A549 (cell line): ENCODE data around the gene RAD23B. TPM values are rescaled to one million over a fixed set of nuclear protein-coding genes. Genes with fewer than 3 reads are reported as not detected.

Source experiments
- ATAC-seq, 2 experiments: fragments of 200-7000 bp in 1 of 2; fragments of >200 bp in 1 of 2; cut with Nextera tagmentation in 1 of 2; cut with Tn5 transposase in 1 of 2; 3 replicates each; pipeline versions ENCODE4 v1.8.0 to v1.9.1; 2018 to 2020; ENCODE audit warnings: mild to moderate bottlenecking in 1 of 2, moderate library complexity in 1 of 2
- CTCF ChIA-PET: fragments of 300-600 bp; sonication (Branson Sonifier 250); formaldehyde crosslinking; extraction: SDS; loops from one replicate; lab custom pipeline; 2021; ENCODE audit warnings: antibody characterized with exemption, inconsistent platforms; lab: Yijun Ruan, JAX
- POLR2A ChIA-PET: fragments of 350-600 bp; formaldehyde crosslinking; extraction: SDS; loops from one replicate; lab custom pipeline; 2021; ENCODE audit warnings: antibody characterized with exemption, inconsistent platforms; lab: Yijun Ruan, JAX
- DNase-seq, 2 experiments: peaks; one replicate each; pipeline versions ENCODE4 v3.0.0 to v3.0.0-alpha.2; 2011 to 2016; ENCODE audit warnings: low read depth in 1 of 2, low spot score in 1 of 2
- FAIRE-seq: peaks from 2 replicates; lab custom pipeline; 2011; peaks lifted over from hg19 to GRCh38; lab: Jason Lieb, UNC
- H3K27ac ChIP-seq, 2 experiments: fragments of >200 bp; sonication (Bioruptor Twin); formaldehyde crosslinking; 3 replicates each; pipeline ENCODE4 v1.5.1; 2016 to 2017
- H3K4me1 ChIP-seq: fragments of >200 bp; sonication (Bioruptor Twin); formaldehyde crosslinking; 3 replicates; pipeline ENCODE4 v1.6.1; 2016
- H3K4me2 ChIP-seq: fragments of >200 bp; sonication (Bioruptor Twin); formaldehyde crosslinking; 3 replicates; pipeline ENCODE4 v1.6.1; 2016
- H3K4me3 ChIP-seq: fragments of >200 bp; sonication (Bioruptor Twin); formaldehyde crosslinking; 3 replicates; pipeline ENCODE4 v1.5.1; 2016
- H3K9me3 ChIP-seq: fragments of >200 bp; sonication (Bioruptor Twin); formaldehyde crosslinking; 3 replicates; pipeline ENCODE4 v1.6.1; 2016
- BHLHE40 ChIP-seq: IDR thresholded peaks from 2 replicates; pipeline ENCODE4 v1.6.1; 2012; ENCODE audit warnings: low read depth, low read length, inconsistent platforms
- CHD2 ChIP-seq: fragments of 150-350 bp; IDR thresholded peaks from 2 replicates; pipeline ENCODE4 v1.6.1; 2014; ENCODE audit warnings: low read length; ENCODE audit not compliant: partially characterized antibody
- CHD4 ChIP-seq: fragments of 200-600 bp; sonication (generic); IDR thresholded peaks from 2 replicates; pipeline ENCODE4 v1.6.1; 2016; ENCODE audit warnings: antibody characterized with exemption, mild to moderate bottlenecking, borderline replicate concordance
- FOXS1 ChIP-seq: fragments of 250-450 bp; sonication (Bioruptor Pico); IDR thresholded peaks from 2 replicates; pipeline ENCODE4 v1.5.0; 2020; ENCODE audit warnings: mild to moderate bottlenecking, moderate library complexity
- GATA3 ChIP-seq: IDR thresholded peaks from 2 replicates; pipeline ENCODE4 v1.6.1; 2012; ENCODE audit warnings: borderline replicate concordance
- HOXB5 ChIP-seq: fragments of 250-450 bp; sonication (Bioruptor Pico); IDR thresholded peaks from 2 replicates; pipeline ENCODE4 v1.5.0; 2020; ENCODE audit warnings: mild to moderate bottlenecking, moderate library complexity
- JUN ChIP-seq, 2 experiments: fragments of >200 bp; sonication (Bioruptor Twin); formaldehyde crosslinking; IDR thresholded peaks; 2 replicates in 1 of 2; 3 replicates in 1 of 2; pipeline ENCODE4 v1.6.1; 2016 to 2017
- KDM5A ChIP-seq: fragments of 200-600 bp; sonication (generic); IDR thresholded peaks from 2 replicates; pipeline ENCODE4 v1.6.1; 2016; ENCODE audit warnings: antibody characterized with exemption, mild to moderate bottlenecking
- MAFK ChIP-seq: fragments of 450-650 bp; IDR thresholded peaks from 2 replicates; pipeline ENCODE4 v1.6.1; 2014; ENCODE audit not compliant: partially characterized antibody
- MAZ ChIP-seq: fragments of 150-350 bp; IDR thresholded peaks from 2 replicates; pipeline ENCODE4 v1.6.1; 2014; ENCODE audit warnings: antibody characterized with exemption, low read depth, low read length, borderline replicate concordance
- MYC ChIP-seq: IDR thresholded peaks from 2 replicates; pipeline ENCODE4 v1.6.1; 2012; ENCODE audit warnings: mild to moderate bottlenecking, inconsistent platforms, low read length, improper control_type of control experiment, borderline replicate concordance
- NPAS2 ChIP-seq: fragments of 250-450 bp; sonication (Bioruptor Pico); IDR thresholded peaks from 2 replicates; pipeline ENCODE4 v1.8.0; 2022; ENCODE audit warnings: mild to moderate bottlenecking, moderate library complexity, borderline replicate concordance
- NR3C1 ChIP-seq: fragments of >200 bp; sonication (Bioruptor Twin); formaldehyde crosslinking; IDR thresholded peaks from 3 replicates; pipeline ENCODE4 v1.6.1; 2017
- RAD21 ChIP-seq, 2 experiments: fragments of >200 bp in 1 of 2; sonication (Bioruptor Twin) in 1 of 2; formaldehyde crosslinking in 1 of 2; IDR thresholded peaks in 1 of 2; conservative IDR thresholded peaks in 1 of 2; 2 replicates in 1 of 2; 3 replicates in 1 of 2; pipeline ENCODE4 v1.6.1; 2012 to 2018; ENCODE audit warnings: inconsistent platforms in 1 of 2
- RARB ChIP-seq: fragments of 250-450 bp; sonication (Bioruptor Pico); IDR thresholded peaks from 2 replicates; pipeline ENCODE4 v1.8.0; 2021; ENCODE audit warnings: mild to moderate bottlenecking, moderate library complexity
- RNF2 ChIP-seq: fragments of 200-600 bp; sonication (generic); IDR thresholded peaks from 2 replicates; pipeline ENCODE4 v1.6.1; 2016; ENCODE audit warnings: low read depth, mild to moderate bottlenecking, antibody characterized with exemption, moderate library complexity, borderline replicate concordance
- SREBF2 ChIP-seq: fragments of 450-650 bp; IDR thresholded peaks from 2 replicates; pipeline ENCODE4 v1.6.1; 2014; ENCODE audit warnings: mild to moderate bottlenecking, moderate library complexity
- TFCP2L1 ChIP-seq: fragments of 250-450 bp; sonication (Bioruptor Pico); IDR thresholded peaks from 2 replicates; pipeline ENCODE4 v1.5.0; 2021; ENCODE audit warnings: mild to moderate bottlenecking
- ZC3H11A ChIP-seq: fragments of 450-650 bp; IDR thresholded peaks from 2 replicates; pipeline ENCODE4 v1.6.1; 2014; ENCODE audit warnings: antibody characterized with exemption, mild to moderate bottlenecking
- ZNF302 ChIP-seq: fragments of 250-450 bp; sonication (Bioruptor Pico); IDR thresholded peaks from 2 replicates; pipeline ENCODE4 v1.9.0; 2021; ENCODE audit warnings: inconsistent platforms, mild to moderate bottlenecking, moderate library complexity
- WGBS: methylation state at CpG from one replicate; pipeline ENCODE4 v1.1.6; 2017; ENCODE audit errors: missing lambda C conversion rate; 5-methylcytosine and 5-hydroxymethylcytosine counted together
- polyA plus RNA-seq, 4 experiments: library from polyadenylated mRNA; depleted of rRNA in 3 of 4; stranded (reverse); fragments of >200 nt; fragmentation: RNase III in 1 of 4; extraction: RNeasy Plus Mini Kit Qiagen cat#74134 plus additional on column Dnase treatment in 1 of 4; gene quantifications; 2 replicates in 3 of 4; 3 replicates in 1 of 4; pipeline ENCODE4 v1.2.3, GENCODE V29; 2011 to 2017
- TF ChIP-seq, protein P1 (sequence below): fragments of 150-350 bp; IDR thresholded peaks from 2 replicates; pipeline ENCODE4 v1.6.1; 2014; ENCODE audit warnings: low read depth, mild to moderate bottlenecking, low read length
- TF ChIP-seq, protein P2 (sequence below): fragments of 200-600 bp; sonication (generic); IDR thresholded peaks from 2 replicates; pipeline ENCODE4 v1.6.1; 2016; ENCODE audit warnings: antibody characterized with exemption, mild to moderate bottlenecking, moderate library complexity
- TF ChIP-seq, protein P3 (sequence below): fragments of >200 bp; sonication (Bioruptor Twin); formaldehyde crosslinking; IDR thresholded peaks from 3 replicates; pipeline ENCODE4 v1.6.1; 2016
- TF ChIP-seq, protein P4 (sequence below): fragments of >200 bp; sonication (Bioruptor Twin); formaldehyde crosslinking; IDR thresholded peaks from 3 replicates; pipeline ENCODE4 v1.5.1; 2016
- TF ChIP-seq, protein P5 (sequence below): IDR thresholded peaks from 2 replicates; pipeline ENCODE4 v1.6.1; 2012
- TF ChIP-seq, protein P6 (sequence below): fragments of 450-650 bp; IDR thresholded peaks from 2 replicates; pipeline ENCODE4 v1.6.1; 2014; ENCODE audit warnings: antibody characterized with exemption

Gene RAD23B
- polyA plus RNA-seq, 2 of the 4 experiments (the other 2 are of a cell fraction), result 136 to 195 TPM

DNA sequence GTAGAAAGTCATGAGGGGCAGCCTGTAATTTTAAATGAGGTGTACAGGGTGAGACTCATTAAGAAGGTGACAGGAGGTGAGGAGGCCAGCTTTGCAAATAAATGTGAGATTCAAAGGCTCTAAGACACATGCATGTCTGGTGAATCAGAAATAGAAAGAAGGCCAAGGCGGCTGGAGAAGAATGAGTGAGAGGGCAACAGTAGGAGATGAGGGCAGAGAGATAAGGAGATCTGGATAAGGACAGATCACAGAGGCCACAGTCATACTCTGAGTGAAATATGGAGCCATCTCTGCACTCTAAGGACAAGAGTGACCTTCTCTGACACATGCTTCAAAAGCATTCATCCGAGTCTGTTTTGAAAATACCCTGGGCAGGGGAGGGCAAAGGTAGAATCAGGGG is 90.7 kb downstream of the RAD23B start (continued):
- TF ChIP-seq RARB (CRISPR knock-in tag) (no peak), JUN (IDR thresholded peaks at IDR 0.05) (no peak), NR3C1 (no peak), CHD4 (no peak), KDM5A (no peak)
- TF ChIP-seq, protein P1, sequence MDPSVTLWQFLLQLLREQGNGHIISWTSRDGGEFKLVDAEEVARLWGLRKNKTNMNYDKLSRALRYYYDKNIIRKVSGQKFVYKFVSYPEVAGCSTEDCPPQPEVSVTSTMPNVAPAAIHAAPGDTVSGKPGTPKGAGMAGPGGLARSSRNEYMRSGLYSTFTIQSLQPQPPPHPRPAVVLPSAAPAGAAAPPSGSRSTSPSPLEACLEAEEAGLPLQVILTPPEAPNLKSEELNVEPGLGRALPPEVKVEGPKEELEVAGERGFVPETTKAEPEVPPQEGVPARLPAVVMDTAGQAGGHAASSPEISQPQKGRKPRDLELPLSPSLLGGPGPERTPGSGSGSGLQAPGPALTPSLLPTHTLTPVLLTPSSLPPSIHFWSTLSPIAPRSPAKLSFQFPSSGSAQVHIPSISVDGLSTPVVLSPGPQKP, result no peak
- TF ChIP-seq, all 56 proteins: peak for 0

DNA sequence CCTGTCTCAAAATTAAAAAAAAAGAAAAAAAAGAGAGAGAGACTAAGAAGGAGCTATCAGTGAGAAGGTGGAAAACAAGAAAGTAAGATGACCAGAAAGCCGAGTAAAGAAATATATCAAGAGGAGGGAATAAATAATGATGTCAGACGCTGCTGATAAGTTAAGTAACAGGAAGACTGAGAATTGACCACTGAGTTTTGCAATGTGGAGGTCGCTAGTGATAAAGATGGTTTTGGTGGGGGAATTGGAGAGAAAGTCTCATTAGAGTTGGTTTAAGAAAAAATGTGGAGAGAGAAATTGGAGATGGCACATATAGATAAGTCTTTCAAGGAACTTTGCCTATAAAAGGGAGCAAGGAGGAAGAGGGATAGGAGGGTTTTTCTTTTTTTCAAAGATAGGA is 91.9 kb downstream of the RAD23B start:
- Histone ChIP-seq H3K9me3 (no peaks in the 10 kb centered on the region), H3K4me3 (no peak overlapping the region), H3K4me2 (no peak overlapping the region), H3K27ac (no peak overlapping the region), H3K4me1 (no peaks in the 10 kb centered on the region)
- no peak for DNase-seq
- no peak for ATAC-seq
- 14% methylated on average over 3 of the region's 3 CpGs for WGBS
- CTCF ChIA-PET, result no interaction called here
- no peak for TF ChIP-seq SREBF2
- no peak for TF ChIP-seq BHLHE40
- TF ChIP-seq RAD21 (conservative IDR thresholded peaks at IDR 0.05 in 1 of 2, IDR thresholded peaks at IDR 0.05 in 1 of 2), result no peak
- TF ChIP-seq MAZ, result no peak
- TF ChIP-seq MYC, result no peak
- TF ChIP-seq, protein P2, sequence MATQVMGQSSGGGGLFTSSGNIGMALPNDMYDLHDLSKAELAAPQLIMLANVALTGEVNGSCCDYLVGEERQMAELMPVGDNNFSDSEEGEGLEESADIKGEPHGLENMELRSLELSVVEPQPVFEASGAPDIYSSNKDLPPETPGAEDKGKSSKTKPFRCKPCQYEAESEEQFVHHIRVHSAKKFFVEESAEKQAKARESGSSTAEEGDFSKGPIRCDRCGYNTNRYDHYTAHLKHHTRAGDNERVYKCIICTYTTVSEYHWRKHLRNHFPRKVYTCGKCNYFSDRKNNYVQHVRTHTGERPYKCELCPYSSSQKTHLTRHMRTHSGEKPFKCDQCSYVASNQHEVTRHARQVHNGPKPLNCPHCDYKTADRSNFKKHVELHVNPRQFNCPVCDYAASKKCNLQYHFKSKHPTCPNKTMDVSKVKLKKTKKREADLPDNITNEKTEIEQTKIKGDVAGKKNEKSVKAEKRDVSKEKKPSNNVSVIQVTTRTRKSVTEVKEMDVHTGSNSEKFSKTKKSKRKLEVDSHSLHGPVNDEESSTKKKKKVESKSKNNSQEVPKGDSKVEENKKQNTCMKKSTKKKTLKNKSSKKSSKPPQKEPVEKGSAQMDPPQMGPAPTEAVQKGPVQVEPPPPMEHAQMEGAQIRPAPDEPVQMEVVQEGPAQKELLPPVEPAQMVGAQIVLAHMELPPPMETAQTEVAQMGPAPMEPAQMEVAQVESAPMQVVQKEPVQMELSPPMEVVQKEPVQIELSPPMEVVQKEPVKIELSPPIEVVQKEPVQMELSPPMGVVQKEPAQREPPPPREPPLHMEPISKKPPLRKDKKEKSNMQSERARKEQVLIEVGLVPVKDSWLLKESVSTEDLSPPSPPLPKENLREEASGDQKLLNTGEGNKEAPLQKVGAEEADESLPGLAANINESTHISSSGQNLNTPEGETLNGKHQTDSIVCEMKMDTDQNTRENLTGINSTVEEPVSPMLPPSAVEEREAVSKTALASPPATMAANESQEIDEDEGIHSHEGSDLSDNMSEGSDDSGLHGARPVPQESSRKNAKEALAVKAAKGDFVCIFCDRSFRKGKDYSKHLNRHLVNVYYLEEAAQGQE, result no peak
- TF ChIP-seq NR3C1, result no peak
- POLR2A ChIA-PET, result no interaction called here
- FAIRE-seq, result no peak

DNA sequence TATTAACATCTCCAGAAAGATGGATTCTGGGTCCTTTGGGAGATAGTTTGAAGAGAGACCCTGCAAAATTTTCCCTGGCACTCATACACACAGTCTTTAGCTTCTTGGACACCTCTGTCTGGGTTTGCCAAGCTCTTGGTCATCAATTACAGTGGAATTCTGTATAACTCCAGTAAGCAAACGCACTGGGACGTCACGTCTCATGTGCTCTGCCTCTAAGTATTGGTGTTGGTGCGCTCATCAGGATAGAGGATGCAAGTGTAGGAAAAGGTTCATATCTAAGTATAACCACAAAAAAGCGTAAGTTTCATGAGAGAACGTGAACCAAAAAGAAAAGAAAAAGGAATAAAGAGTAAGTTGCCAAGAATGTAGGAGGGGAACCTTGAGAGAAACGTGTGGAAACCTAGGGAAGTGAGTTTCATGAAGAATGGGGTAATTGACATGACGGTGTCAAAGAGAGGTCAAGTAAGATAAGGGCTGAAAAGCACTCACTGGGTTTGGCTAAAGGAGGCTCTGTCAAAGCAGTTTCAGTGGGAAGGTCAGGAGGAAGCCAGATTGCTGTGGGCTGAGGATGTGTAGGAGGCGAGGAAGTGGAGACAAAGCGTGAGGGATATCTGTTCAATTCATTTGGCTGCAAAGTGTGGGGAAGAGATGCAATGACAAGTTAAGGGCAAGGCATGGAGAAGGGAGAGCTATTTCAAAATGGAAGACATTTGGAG is 92.7 kb downstream of the RAD23B start:
- no peak overlapping the region for H3K27ac ChIP-seq
- ChIA-PET CTCF (no interaction called here), POLR2A (no interaction called here)
- DNase-seq (no peak), ATAC-seq (no peak), FAIRE-seq (no peak)
- no peaks in the 10 kb centered on the region for H3K9me3 ChIP-seq
- WGBS, result 29% methylated on average over 10 of the region's 10 CpGs
- no peak overlapping the region for H3K4me2 ChIP-seq
- no peak overlapping the region for H3K4me3 ChIP-seq
- H3K4me1 ChIP-seq, result no peaks in the 10 kb centered on the region
- TF ChIP-seq MAFK, result no peak
- no peak for TF ChIP-seq TFCP2L1 (CRISPR knock-in tag)
- TF ChIP-seq NR3C1, result no peak
- TF ChIP-seq, protein P3, sequence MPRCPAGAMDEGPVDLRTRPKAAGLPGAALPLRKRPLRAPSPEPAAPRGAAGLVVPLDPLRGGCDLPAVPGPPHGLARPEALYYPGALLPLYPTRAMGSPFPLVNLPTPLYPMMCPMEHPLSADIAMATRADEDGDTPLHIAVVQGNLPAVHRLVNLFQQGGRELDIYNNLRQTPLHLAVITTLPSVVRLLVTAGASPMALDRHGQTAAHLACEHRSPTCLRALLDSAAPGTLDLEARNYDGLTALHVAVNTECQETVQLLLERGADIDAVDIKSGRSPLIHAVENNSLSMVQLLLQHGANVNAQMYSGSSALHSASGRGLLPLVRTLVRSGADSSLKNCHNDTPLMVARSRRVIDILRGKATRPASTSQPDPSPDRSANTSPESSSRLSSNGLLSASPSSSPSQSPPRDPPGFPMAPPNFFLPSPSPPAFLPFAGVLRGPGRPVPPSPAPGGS, result no peak
- TF ChIP-seq, protein P4, sequence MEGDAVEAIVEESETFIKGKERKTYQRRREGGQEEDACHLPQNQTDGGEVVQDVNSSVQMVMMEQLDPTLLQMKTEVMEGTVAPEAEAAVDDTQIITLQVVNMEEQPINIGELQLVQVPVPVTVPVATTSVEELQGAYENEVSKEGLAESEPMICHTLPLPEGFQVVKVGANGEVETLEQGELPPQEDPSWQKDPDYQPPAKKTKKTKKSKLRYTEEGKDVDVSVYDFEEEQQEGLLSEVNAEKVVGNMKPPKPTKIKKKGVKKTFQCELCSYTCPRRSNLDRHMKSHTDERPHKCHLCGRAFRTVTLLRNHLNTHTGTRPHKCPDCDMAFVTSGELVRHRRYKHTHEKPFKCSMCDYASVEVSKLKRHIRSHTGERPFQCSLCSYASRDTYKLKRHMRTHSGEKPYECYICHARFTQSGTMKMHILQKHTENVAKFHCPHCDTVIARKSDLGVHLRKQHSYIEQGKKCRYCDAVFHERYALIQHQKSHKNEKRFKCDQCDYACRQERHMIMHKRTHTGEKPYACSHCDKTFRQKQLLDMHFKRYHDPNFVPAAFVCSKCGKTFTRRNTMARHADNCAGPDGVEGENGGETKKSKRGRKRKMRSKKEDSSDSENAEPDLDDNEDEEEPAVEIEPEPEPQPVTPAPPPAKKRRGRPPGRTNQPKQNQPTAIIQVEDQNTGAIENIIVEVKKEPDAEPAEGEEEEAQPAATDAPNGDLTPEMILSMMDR, result no peak
- TF ChIP-seq FOXS1 (CRISPR knock-in tag), result no peak
- TF ChIP-seq ZNF302, result no peak
- TF ChIP-seq CHD2, result no peak
- TF ChIP-seq HOXB5 (CRISPR knock-in tag), result no peak
- TF ChIP-seq GATA3, result no peak
- TF ChIP-seq, protein P5, sequence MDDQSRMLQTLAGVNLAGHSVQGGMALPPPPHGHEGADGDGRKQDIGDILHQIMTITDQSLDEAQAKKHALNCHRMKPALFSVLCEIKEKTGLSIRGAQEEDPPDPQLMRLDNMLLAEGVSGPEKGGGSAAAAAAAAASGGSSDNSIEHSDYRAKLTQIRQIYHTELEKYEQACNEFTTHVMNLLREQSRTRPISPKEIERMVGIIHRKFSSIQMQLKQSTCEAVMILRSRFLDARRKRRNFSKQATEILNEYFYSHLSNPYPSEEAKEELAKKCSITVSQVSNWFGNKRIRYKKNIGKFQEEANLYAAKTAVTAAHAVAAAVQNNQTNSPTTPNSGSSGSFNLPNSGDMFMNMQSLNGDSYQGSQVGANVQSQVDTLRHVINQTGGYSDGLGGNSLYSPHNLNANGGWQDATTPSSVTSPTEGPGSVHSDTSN, result no peak
- no peak for TF ChIP-seq RNF2
- TF ChIP-seq, protein P6, sequence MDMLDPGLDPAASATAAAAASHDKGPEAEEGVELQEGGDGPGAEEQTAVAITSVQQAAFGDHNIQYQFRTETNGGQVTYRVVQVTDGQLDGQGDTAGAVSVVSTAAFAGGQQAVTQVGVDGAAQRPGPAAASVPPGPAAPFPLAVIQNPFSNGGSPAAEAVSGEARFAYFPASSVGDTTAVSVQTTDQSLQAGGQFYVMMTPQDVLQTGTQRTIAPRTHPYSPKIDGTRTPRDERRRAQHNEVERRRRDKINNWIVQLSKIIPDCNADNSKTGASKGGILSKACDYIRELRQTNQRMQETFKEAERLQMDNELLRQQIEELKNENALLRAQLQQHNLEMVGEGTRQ, result no peak
- TF ChIP-seq ZC3H11A, result no peak
- TF ChIP-seq NPAS2 (CRISPR knock-in tag), result no peak
- no peak for TF ChIP-seq BHLHE40
